Esophagus muscularis mucosa (tissue), 4 donors: ENCODE results near the gene ITGB1.

Experiments used
- EP300 ChIP-seq: sonication (generic); formaldehyde crosslinking; IDR thresholded peaks from one replicate; pipeline ENCODE4 v1.6.1; 2017; ENCODE audit warnings: antibody characterized with exemption
- POLR2A ChIP-seq: fragments of 450-650 bp; IDR thresholded peaks from one replicate; pipeline ENCODE4 v1.6.1; 2017; ENCODE audit warnings: antibody characterized with exemption, moderate library complexity, mild to moderate bottlenecking, low read depth
- POLR2AphosphoS5 ChIP-seq, 2 donors: sonication (generic); formaldehyde crosslinking; IDR thresholded peaks; one replicate each; pipeline ENCODE4 v1.6.1; 2017; ENCODE audit warnings: antibody characterized with exemption in 2 of 2
- TF ChIP-seq, protein P1 (sequence below), 3 experiments: fragments of 200-600 bp in 2 of 3; fragments of 450-650 bp in 1 of 3; sonication (generic) in 2 of 3; IDR thresholded peaks; one replicate each; pipeline ENCODE4 v1.5.1; 2017 to 2019; ENCODE audit warnings: antibody characterized with exemption in 3 of 3, mild to moderate bottlenecking in 2 of 3, moderate library complexity in 1 of 3

DNA sequence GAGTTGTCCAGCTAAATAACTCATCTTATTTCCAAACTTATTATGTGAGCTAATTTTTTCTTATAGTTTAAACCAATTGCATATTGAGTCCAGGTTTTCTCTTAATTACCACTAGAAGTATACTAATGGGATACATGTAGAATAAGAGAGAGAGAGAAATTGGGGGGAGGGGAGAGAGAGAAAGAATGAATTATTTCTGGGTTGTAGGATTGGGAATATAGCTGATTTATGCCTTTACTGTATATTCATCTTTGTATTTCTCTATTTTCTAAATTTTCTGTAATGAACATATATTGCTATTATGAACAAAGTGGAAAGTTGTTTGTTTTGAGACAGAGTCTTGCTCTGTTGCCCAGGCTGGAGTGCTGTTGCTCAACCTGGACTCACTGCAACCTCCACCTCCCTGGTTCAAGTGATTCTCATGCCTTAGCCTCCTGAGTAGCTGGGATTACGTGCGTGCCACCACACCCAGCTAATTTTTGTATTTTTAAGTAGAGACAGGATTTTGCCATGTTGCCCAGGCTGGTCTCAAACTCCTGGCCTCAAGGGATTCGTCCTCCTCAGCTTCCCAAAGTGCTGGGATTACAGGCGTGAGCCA, 26.1 kb upstream of the ITGB1 start:
- TF ChIP-seq, protein P1, sequence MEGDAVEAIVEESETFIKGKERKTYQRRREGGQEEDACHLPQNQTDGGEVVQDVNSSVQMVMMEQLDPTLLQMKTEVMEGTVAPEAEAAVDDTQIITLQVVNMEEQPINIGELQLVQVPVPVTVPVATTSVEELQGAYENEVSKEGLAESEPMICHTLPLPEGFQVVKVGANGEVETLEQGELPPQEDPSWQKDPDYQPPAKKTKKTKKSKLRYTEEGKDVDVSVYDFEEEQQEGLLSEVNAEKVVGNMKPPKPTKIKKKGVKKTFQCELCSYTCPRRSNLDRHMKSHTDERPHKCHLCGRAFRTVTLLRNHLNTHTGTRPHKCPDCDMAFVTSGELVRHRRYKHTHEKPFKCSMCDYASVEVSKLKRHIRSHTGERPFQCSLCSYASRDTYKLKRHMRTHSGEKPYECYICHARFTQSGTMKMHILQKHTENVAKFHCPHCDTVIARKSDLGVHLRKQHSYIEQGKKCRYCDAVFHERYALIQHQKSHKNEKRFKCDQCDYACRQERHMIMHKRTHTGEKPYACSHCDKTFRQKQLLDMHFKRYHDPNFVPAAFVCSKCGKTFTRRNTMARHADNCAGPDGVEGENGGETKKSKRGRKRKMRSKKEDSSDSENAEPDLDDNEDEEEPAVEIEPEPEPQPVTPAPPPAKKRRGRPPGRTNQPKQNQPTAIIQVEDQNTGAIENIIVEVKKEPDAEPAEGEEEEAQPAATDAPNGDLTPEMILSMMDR (IDR thresholded peaks at IDR 0.05): no peak
- no peak for TF ChIP-seq POLR2A
- no peak for TF ChIP-seq POLR2AphosphoS5 (IDR thresholded peaks at IDR 0.05)
- TF ChIP-seq EP300: no peak
